Type B pancreatic cell (in vitro differentiated cells): Measurements from ENCODE around the gene TALDO1. TPM values are rescaled to one million over a fixed set of nuclear protein-coding genes. Genes with fewer than 3 reads are reported as not detected.
A peak's percentile ranks its signal among the peaks of the same experiment; 100 is the strongest.

ENCODE experiments used
- DNase-seq: peaks from one replicate; pipeline ENCODE4 v3.0.0; 2021; ENCODE audit warnings: mixed read lengths; ENCODE audit not compliant: unreplicated experiment; ENCODE audit errors: extremely low spot score
- H3K27ac Mint-ChIP-seq: 2 replicates; pipeline ENCODE4 v1.8.0; 2021; ENCODE audit warnings: mild to moderate bottlenecking, mixed read lengths
- H3K27me3 Mint-ChIP-seq: 2 replicates; pipeline ENCODE4 v1.8.0; 2021; ENCODE audit warnings: mixed read lengths
- H3K36me3 Mint-ChIP-seq: 2 replicates; pipeline ENCODE4 v1.8.0; 2021; ENCODE audit warnings: mixed read lengths
- H3K4me1 Mint-ChIP-seq: one replicate; pipeline ENCODE4 v1.8.0; 2021; ENCODE audit warnings: mixed read lengths; ENCODE audit not compliant: unreplicated experiment
- H3K4me3 Mint-ChIP-seq: 2 replicates; pipeline ENCODE4 v1.8.0; 2021; ENCODE audit warnings: mild to moderate bottlenecking, mixed read lengths
- H3K9me3 Mint-ChIP-seq: 2 replicates; pipeline ENCODE4 v1.8.0; 2021; ENCODE audit warnings: mixed read lengths
- total RNA-seq: library from RNA; stranded (reverse); gene quantifications from 2 replicates; pipeline ENCODE4 v1.2.1, GENCODE V29; 2021; ENCODE audit warnings: low replicate concordance
- TF ChIP-seq, protein P1 (sequence below): fragments of 200-600 bp; sonication (generic); conservative IDR thresholded peaks from 2 replicates; pipeline ENCODE4 v1.5.0; 2021; ENCODE audit warnings: antibody characterized with exemption, mild to moderate bottlenecking

The TALDO1 gene
- total RNA-seq, 1 donor from 2014 or later: 189 TPM

DNA sequence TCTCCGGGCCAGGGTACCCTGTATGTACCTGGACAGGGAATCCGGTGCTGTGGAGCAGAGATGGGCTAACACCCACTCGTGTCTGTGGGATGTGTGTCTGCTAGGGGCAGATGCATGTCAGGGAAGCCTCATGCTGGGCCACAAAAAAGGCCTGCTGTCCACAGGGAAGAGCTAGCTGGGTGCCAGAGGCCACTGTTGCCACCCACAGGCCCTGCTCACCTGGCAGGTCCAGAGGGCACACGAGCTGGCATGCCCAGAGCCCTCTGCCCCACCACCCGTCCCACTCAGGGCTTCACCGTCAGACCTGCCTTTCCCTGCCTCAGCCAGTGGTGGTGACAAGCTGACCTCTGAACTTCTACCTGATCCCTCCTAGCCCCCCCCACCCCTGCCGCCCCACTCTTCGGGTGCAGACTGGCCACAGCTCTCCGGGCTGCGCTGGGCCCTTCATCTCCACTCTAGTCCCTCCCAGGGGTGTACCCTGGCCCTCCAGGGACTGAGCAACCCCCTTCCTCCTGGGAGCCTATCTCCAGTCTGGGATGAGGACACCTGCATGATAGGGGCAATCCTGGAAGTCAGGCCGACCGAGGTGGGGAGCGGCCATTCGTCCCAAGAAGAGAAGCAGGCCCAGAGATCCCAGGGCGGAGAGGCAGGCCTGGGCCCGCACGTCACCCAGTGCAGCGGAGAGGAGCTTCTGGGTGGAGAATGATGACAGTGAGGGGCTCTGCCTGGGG is 49.5 kb downstream of the TALDO1 start:
- no peaks in the 10 kb centered on the region for H3K9me3 Mint-ChIP-seq
- peaks cover 8% of the 10 kb centered on the region for H3K4me1 Mint-ChIP-seq
- peak overlapping the region; percentile 84 for H3K27ac Mint-ChIP-seq
- H3K4me3 Mint-ChIP-seq: peak overlapping the region; percentile 91
- H3K36me3 Mint-ChIP-seq: no peaks in the 10 kb centered on the region
- TF ChIP-seq, protein P1, sequence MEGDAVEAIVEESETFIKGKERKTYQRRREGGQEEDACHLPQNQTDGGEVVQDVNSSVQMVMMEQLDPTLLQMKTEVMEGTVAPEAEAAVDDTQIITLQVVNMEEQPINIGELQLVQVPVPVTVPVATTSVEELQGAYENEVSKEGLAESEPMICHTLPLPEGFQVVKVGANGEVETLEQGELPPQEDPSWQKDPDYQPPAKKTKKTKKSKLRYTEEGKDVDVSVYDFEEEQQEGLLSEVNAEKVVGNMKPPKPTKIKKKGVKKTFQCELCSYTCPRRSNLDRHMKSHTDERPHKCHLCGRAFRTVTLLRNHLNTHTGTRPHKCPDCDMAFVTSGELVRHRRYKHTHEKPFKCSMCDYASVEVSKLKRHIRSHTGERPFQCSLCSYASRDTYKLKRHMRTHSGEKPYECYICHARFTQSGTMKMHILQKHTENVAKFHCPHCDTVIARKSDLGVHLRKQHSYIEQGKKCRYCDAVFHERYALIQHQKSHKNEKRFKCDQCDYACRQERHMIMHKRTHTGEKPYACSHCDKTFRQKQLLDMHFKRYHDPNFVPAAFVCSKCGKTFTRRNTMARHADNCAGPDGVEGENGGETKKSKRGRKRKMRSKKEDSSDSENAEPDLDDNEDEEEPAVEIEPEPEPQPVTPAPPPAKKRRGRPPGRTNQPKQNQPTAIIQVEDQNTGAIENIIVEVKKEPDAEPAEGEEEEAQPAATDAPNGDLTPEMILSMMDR: no peak
- no peaks in the 10 kb centered on the region for H3K27me3 Mint-ChIP-seq
- DNase-seq: no peak

DNA sequence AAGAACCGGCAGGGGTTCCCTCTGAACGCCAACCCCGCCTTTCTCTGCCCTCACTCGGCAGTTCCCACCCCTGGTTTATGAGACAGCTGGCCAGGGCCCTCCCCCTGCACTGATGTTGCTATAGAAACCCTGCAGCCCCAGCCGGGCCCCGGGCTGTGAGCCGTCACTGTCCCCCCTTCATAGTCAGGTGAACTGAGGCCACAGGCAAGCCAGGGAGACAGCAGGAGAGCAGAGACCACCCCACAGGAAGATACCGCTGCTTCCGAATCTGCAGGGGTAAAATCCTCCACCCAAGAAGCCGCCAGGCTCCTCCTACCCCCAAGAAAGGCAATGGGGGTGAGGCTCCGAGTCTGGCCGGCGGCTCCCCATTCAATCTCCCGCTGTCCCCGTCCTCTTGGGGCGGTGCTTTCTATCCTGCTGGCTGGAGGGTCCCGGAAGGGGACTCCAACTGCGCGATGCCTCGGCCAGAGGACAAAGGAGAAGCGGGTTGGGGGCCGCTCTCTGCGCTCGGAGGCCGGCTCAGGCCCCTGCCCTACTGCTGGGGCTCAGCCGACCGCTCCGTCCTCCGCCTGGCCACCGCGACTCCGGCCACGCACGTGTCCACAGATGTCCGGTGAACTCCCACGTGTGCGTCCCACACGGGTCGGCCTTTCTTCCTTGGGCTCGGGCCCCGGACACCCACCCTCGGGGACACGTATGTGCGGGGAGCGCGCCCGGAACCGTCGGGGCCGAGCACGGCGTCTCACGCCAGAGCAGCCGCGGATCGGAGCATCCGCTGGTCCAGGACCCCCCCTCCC is 50.2 kb downstream of the TALDO1 start:
- H3K27ac Mint-ChIP-seq: peak overlapping the region; percentile 84
- H3K4me3 Mint-ChIP-seq: peak overlapping the region; percentile 91
- DNase-seq: no peak
- no peaks in the 10 kb centered on the region for H3K27me3 Mint-ChIP-seq
- H3K36me3 Mint-ChIP-seq: no peaks in the 10 kb centered on the region
- peaks cover 8% of the 10 kb centered on the region for H3K4me1 Mint-ChIP-seq
- no peaks in the 10 kb centered on the region for H3K9me3 Mint-ChIP-seq
- TF ChIP-seq, protein P1: no peak

DNA sequence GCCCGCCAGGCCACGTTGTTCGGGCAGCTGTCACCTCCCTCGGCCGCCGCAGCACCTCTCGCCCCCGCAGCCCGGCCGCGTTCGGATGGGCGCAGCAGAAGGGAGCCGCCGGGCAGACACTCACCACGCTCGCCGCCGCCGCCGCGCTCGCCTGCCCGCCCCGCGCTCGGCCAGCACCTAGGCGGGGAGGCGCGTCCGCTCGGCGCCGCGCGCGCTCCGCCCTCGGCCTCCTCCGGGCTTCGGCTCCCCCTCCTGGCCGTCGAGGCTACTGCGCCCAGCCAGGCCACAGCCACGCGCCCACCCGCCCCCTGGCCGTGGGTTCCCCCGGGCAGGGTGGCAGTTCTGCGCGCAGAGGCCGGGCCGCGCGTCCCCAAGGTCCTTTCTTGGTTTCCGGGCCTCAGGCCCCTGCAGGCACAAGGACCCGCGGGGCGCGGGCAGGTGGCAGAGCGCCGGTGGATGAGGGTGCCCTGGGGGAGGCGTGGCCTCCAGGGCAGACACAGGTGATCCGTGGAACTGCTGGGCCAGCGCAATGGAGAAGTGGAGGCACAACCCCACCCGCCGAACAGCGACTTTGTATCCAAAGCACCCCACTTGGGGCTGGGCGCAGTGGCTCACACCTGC is 50.9 kb downstream of the TALDO1 start, which contains the start of gene SLC25A22:
Gene SLC25A22 (minus strand): TSS at position 189 of the 621 bp plus-strand sequence. CDS start 3,275 bp downstream, outside the sequence.
- Mint-ChIP-seq H3K36me3 (no peaks in the 10 kb centered on the region), H3K27me3 (no peaks in the 10 kb centered on the region), H3K27ac (peak within 1 kb of the TSS; percentile 84), H3K4me1 (peaks cover 8% of the 10 kb centered on the region), H3K4me3 (peak within 1 kb of the TSS; percentile 91), H3K9me3 (no peaks in the 10 kb centered on the region)
- peak; percentile 93 for DNase-seq
- TF ChIP-seq, protein P1: peak; percentile 86

DNA sequence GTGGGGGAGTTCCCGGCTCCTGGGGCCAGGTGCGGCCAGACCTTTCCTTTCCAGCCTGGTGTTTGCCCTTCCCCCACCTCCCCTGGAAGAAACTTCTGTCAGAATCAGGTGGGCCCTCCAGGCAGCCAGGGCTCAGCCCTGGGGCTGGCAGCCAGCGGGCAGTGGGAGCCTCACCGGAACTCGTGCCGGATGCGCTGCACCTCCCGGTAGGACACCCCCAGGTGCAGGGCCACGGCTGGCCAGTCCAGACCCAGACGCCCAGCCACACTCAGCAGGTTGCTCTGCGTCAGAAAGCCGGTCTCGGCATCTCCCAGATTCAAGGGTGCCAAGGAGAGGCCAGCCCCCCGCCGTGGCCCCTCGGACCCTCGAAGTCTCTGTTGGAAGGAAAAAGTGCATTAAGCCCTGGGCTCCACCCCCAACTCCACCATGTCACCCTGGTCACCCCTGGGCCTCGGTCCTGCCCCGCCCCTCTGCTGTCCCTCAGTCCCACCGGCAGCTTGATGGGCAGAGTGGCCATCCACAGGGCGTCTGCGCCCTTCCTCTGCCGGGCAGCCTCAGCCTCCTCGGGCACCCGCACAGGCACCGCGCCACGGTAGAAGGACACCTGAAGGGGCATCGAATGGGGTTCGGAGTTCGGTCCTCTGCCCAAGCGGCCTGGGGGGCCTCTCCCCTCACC is 52.5 kb downstream of the TALDO1 start:
- DNase-seq: no peak
- Mint-ChIP-seq H3K9me3 (no peaks in the 10 kb centered on the region), H3K27ac (no peak overlapping the region), H3K4me3 (peak overlapping the region; percentile 31), H3K36me3 (no peaks in the 10 kb centered on the region), H3K27me3 (no peaks in the 10 kb centered on the region), H3K4me1 (peaks cover 8% of the 10 kb centered on the region)
- TF ChIP-seq, protein P1: no peak

DNA sequence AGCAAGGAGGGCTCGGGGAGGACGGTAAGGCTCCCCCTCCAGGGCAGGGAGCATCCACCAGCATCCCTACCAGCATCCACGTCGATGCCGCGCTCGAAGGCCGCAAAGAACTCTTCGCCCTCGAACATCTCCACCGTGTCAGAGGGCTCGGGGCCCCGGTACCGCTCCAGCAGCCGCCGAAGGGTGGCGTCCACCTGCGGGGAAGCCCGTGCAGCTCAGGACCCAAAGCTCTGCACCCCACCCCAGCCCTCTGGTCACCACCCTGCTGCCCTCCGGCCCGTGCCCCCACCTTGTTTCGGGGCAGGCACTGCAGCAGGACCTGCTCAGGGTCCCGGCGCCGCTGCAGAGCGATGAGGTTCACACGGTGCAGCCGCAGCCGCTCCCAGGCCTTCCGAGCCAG is 53.2 kb downstream of the TALDO1 start:
- H3K9me3 Mint-ChIP-seq: no peaks in the 10 kb centered on the region
- H3K27ac Mint-ChIP-seq: no peak overlapping the region
- H3K36me3 Mint-ChIP-seq: no peaks in the 10 kb centered on the region
- DNase-seq: no peak
- TF ChIP-seq, protein P1: no peak
- H3K4me1 Mint-ChIP-seq: peaks cover 8% of the 10 kb centered on the region
- H3K27me3 Mint-ChIP-seq: no peaks in the 10 kb centered on the region
- no peak overlapping the region for H3K4me3 Mint-ChIP-seq
